Esophagus squamous epithelium (tissue), 5 donors: ENCODE data around the gene MAP6D1. TPM values are rescaled to one million over a fixed set of nuclear protein-coding genes. Genes with fewer than 3 reads are reported as not detected.

Experiments
- DNase-seq: peaks from one replicate; lab custom pipeline; 2025; lab: John Stamatoyannopoulos, UW
- H3K27ac ChIP-seq, 4 donors: fragments of 200-600 bp; sonication (generic); one replicate each; pipeline ENCODE4 v1.5.1; 2016 to 2019; ENCODE audit warnings: mild to moderate bottlenecking in 1 of 4
- H3K27me3 ChIP-seq, 4 donors: fragments of 200-600 bp; sonication (generic); 1 replicate in 3 of 4; 2 replicates in 1 of 4; pipeline versions ENCODE4 v1.5.1 to v1.6.0; 2017 to 2021; ENCODE audit warnings: antibody characterized with exemption in 1 of 4
- H3K36me3 ChIP-seq, 3 donors: fragments of 200-600 bp; sonication (generic); one replicate each; pipeline ENCODE4 v1.5.1; 2016 to 2019
- H3K4me1 ChIP-seq, 3 donors: fragments of 200-600 bp; sonication (generic); one replicate each; pipeline ENCODE4 v1.5.1; 2017 to 2019
- H3K4me3 ChIP-seq, 4 donors: fragments of 200-600 bp; sonication (generic); 1 replicate in 3 of 4; 2 replicates in 1 of 4; pipeline ENCODE4 v1.5.1; 2016 to 2019; ENCODE audit warnings: mild to moderate bottlenecking in 2 of 4, moderate library complexity in 1 of 4
- H3K9me3 ChIP-seq, 3 donors: fragments of 200-600 bp; sonication (generic); one replicate each; pipeline ENCODE4 v1.5.1; 2016 to 2019
- CTCF ChIP-seq, 6 experiments: fragments of 450-650 bp in 4 of 6; fragments of 200-600 bp in 2 of 6; sonication (generic) in 2 of 6; IDR thresholded peaks; one replicate each; pipeline ENCODE4 v1.5.1; 2016 to 2019; ENCODE audit warnings: antibody characterized with exemption in 6 of 6, mild to moderate bottlenecking in 4 of 6, moderate library complexity in 4 of 6
- POLR2A ChIP-seq, 4 donors: fragments of 450-650 bp; IDR thresholded peaks; one replicate each; pipeline ENCODE4 v1.6.1; 2017; ENCODE audit warnings: antibody characterized with exemption in 4 of 4, mild to moderate bottlenecking in 4 of 4, moderate library complexity in 3 of 4
- WGBS, 2 donors: methylation state at CpG; one replicate each; pipeline ENCODE4 v1.1.5; 2018; 5-methylcytosine and 5-hydroxymethylcytosine counted together
- intact Hi-C: fragments of 100-400 bp; cut with DNase I; formaldehyde crosslinking; loops from one replicate; pipeline ENCODE4 v1.15.0; 2022
- total RNA-seq, 4 donors: library from RNA; depleted of rRNA; stranded (reverse); fragments of >200 nt; gene quantifications; one replicate each; pipeline ENCODE4 v1.1.0, GENCODE V29; 2016
- donor health status: DM: yes; HTN: yes; CAD: no.

MAP6D1 gene
- total RNA-seq, 4 donors from 2014 or later = 2.0 to 5.1 (median 2.7) TPM; not detected in 1

GRCh38 chr3:183797996-183798395 is 27.4 kb downstream of the MAP6D1 start:
- no peaks in the 10 kb centered on the region for H3K4me1 ChIP-seq
- H3K9me3 ChIP-seq = no peaks in the 10 kb centered on the region
- 76 to 91% methylated on average over 4 to 6 of the region's 9 CpGs for WGBS, 2 donors
- no peaks in the 10 kb centered on the region for H3K27me3 ChIP-seq
- DNase-seq = no peak
- H3K36me3 ChIP-seq = peaks cover 10 to 99% (median 33%) of the 10 kb centered on the region in 3 donors
- no peak overlapping the region for H3K4me3 ChIP-seq
- intact Hi-C loops = no loop called here
- no peak for TF ChIP-seq POLR2A (IDR thresholded peaks at IDR 0.05)
- TF ChIP-seq CTCF (IDR thresholded peaks at IDR 0.05) = no peak
- H3K27ac ChIP-seq = no peak overlapping the region

GRCh38 chr3:183796372-183796771 is 29.0 kb downstream of the MAP6D1 start:
- no peak for DNase-seq
- no peak for TF ChIP-seq POLR2A (IDR thresholded peaks at IDR 0.05)
- no peak for TF ChIP-seq CTCF (IDR thresholded peaks at IDR 0.05)
- H3K27ac ChIP-seq = no peak overlapping the region
- no peaks in the 10 kb centered on the region for H3K4me1 ChIP-seq
- no peaks in the 10 kb centered on the region for H3K9me3 ChIP-seq
- intact Hi-C loops = no loop called here
- 94 to 95% methylated on average over 6 of the region's 6 CpGs for WGBS, 2 donors
- peaks cover 10 to 99% (median 28%) of the 10 kb centered on the region in 3 donors for H3K36me3 ChIP-seq
- H3K27me3 ChIP-seq = no peaks in the 10 kb centered on the region
- no peak overlapping the region for H3K4me3 ChIP-seq

- Histone ChIP-seq H3K9me3 (no peaks in the 10 kb centered on the region), H3K4me3 (no peak overlapping the region), H3K4me1 (no peaks in the 10 kb centered on the region), H3K27ac (no peak overlapping the region), H3K36me3 (peaks cover 0 to 99% (median 24%) of the 10 kb centered on the region in 3 donors), H3K27me3 (no peaks in the 10 kb centered on the region)
- TF ChIP-seq POLR2A (IDR thresholded peaks at IDR 0.05) = no peak
- TF ChIP-seq CTCF (IDR thresholded peaks at IDR 0.05) = no peak
- no peak for DNase-seq
- 87 to 92% methylated on average over 4 of the region's 4 CpGs for WGBS, 2 donors
- intact Hi-C loops = no loop called here
Measured at GRCh38 chr3:183794452-183794851, 30.9 kb downstream of the MAP6D1 start.

GRCh38 chr3:183792976-183793375 is 32.4 kb downstream of the MAP6D1 start:
- Histone ChIP-seq H3K27ac (no peak overlapping the region), H3K4me3 (no peak overlapping the region), H3K27me3 (no peaks in the 10 kb centered on the region), H3K36me3 (peaks cover 0 to 96% (median 15%) of the 10 kb centered on the region in 3 donors), H3K4me1 (no peaks in the 10 kb centered on the region), H3K9me3 (no peaks in the 10 kb centered on the region)
- TF ChIP-seq CTCF (IDR thresholded peaks at IDR 0.05) (no peak), POLR2A (IDR thresholded peaks at IDR 0.05) (no peak)
- intact Hi-C loops = no loop called here
- no peak for DNase-seq
- WGBS, 2 donors = 88 to 94% methylated on average over 6 of the region's 6 CpGs

GRCh38 chr3:183790700-183791099 is 34.7 kb downstream of the MAP6D1 start:
- Histone ChIP-seq H3K27me3 (no peaks in the 10 kb centered on the region), H3K4me3 (no peak overlapping the region), H3K27ac (no peak overlapping the region), H3K4me1 (no peaks in the 10 kb centered on the region), H3K9me3 (no peaks in the 10 kb centered on the region), H3K36me3 (peaks cover 0 to 96% (median 21%) of the 10 kb centered on the region in 3 donors)
- no peak for TF ChIP-seq POLR2A (IDR thresholded peaks at IDR 0.05)
- TF ChIP-seq CTCF (IDR thresholded peaks at IDR 0.05) = no peak
- WGBS, 2 donors = 91 to 99% methylated on average over 10 to 16 of the region's 16 CpGs
- no peak for DNase-seq
- intact Hi-C loops = no loop called here
